IMR-90 (cell line): ENCODE results near the gene NMRAL1. TPM values are rescaled to one million over a fixed set of nuclear protein-coding genes. Genes with fewer than 3 reads are reported as not detected.

ENCODE experiments used
- ATAC-seq: fragments of 200-7000 bp; cut with Tn5 transposase; 2 replicates; pipeline ENCODE4 v1.9.1; 2020; ENCODE audit warnings: low read depth, mild to moderate bottlenecking, moderate library complexity
- BruUV-seq: library from RNA; stranded (reverse); fragments of 400-500 nt; replicated peaks from 2 replicates; lab custom pipeline; 2021; lab: Mats Ljungman, UMichigan
- CTCF ChIA-PET: fragments of 300-600 bp; formaldehyde crosslinking; extraction: SDS; loops from one replicate; lab custom pipeline; 2021; ENCODE audit warnings: antibody characterized with exemption; lab: Yijun Ruan, JAX
- POLR2A ChIA-PET: fragments of 300-600 bp; sonication (Branson Sonifier 250); formaldehyde crosslinking; loops from one replicate; lab custom pipeline; 2022; ENCODE audit warnings: antibody characterized with exemption; ENCODE audit not compliant: unreplicated experiment; lab: Charles Lee
- DNase-seq: peaks from one replicate; pipeline ENCODE4 v3.0.0; 2013
- H2AFZ ChIP-seq: replicated peaks from 2 replicates; pipeline ENCODE3; 2013; ENCODE audit warnings: low read length, mild to moderate bottlenecking; ENCODE audit not compliant: poor library complexity
- H2AK5ac ChIP-seq: 2 replicates; pipeline ENCODE4 v1.6.1; 2013; ENCODE audit warnings: low read depth, low read length, inconsistent platforms
- H2AK9ac ChIP-seq: replicated peaks from 2 replicates; pipeline ENCODE3; 2013; ENCODE audit warnings: mild to moderate bottlenecking, low read depth, low read length, moderate library complexity; ENCODE audit not compliant: poor library complexity
- H2BK120ac ChIP-seq: 2 replicates; pipeline ENCODE4 v1.6.1; 2013; ENCODE audit warnings: low read depth, low read length, inconsistent platforms
- H2BK15ac ChIP-seq: 3 replicates; pipeline ENCODE4 v1.6.1; 2013; ENCODE audit warnings: low read depth, low read length, inconsistent platforms
- H2BK20ac ChIP-seq: 2 replicates; pipeline ENCODE4 v1.6.1; 2013; ENCODE audit warnings: low read depth, mild to moderate bottlenecking, inconsistent platforms, low read length, moderate library complexity
- H2BK5ac ChIP-seq: 2 replicates; pipeline ENCODE4 v1.6.1; 2013; ENCODE audit warnings: mild to moderate bottlenecking, low read depth, low read length, inconsistent platforms; ENCODE audit not compliant: poor library complexity, severe bottlenecking
- H3K14ac ChIP-seq: replicated peaks from 2 replicates; pipeline ENCODE4 v1.6.1; 2013; ENCODE audit warnings: low read depth, low read length, inconsistent platforms
- H3K18ac ChIP-seq: 2 replicates; pipeline ENCODE4 v1.6.1; 2013; ENCODE audit warnings: low read depth, low read length, control low read depth
- H3K23ac ChIP-seq: 2 replicates; pipeline ENCODE4 v1.6.1; 2013; ENCODE audit warnings: low read depth, low read length, inconsistent platforms
- H3K27ac ChIP-seq: 2 replicates; pipeline ENCODE4 v1.5.1; 2013; ENCODE audit warnings: mild to moderate bottlenecking, control low read depth, low read length; ENCODE audit not compliant: insufficient read depth
- H3K27me3 ChIP-seq: 2 replicates; pipeline ENCODE4 v1.6.1; 2013; ENCODE audit warnings: low read length; ENCODE audit not compliant: control insufficient read depth, insufficient read depth
- H3K36me3 ChIP-seq: 2 replicates; pipeline ENCODE4 v1.6.1; 2013; ENCODE audit warnings: low read length, mixed read lengths; ENCODE audit not compliant: control insufficient read depth, insufficient read depth
- H3K4ac ChIP-seq: 2 replicates; pipeline ENCODE4 v1.6.1; 2013; ENCODE audit warnings: low read depth, low read length, inconsistent platforms
- H3K4me1 ChIP-seq: 2 replicates; pipeline ENCODE4 v1.6.1; 2013; ENCODE audit warnings: low read length, mixed read lengths; ENCODE audit not compliant: control insufficient read depth, insufficient read depth
- H3K4me2 ChIP-seq: 2 replicates; pipeline ENCODE4 v1.6.1; 2013; ENCODE audit warnings: low read depth, mild to moderate bottlenecking, control low read depth, low read length, moderate library complexity
- H3K4me3 ChIP-seq: 2 replicates; pipeline ENCODE4 v1.5.1; 2013; ENCODE audit warnings: low read depth, mild to moderate bottlenecking, control low read depth, low read length, moderate library complexity; ENCODE audit not compliant: insufficient read depth
- H3K56ac ChIP-seq: 2 replicates; pipeline ENCODE4 v1.6.1; 2013; ENCODE audit warnings: low read length, inconsistent platforms; ENCODE audit not compliant: insufficient read depth; ENCODE audit errors: extremely low read depth
- H3K79me1 ChIP-seq, 2 experiments: 2 replicates each; pipeline ENCODE4 v1.6.1; 2013; ENCODE audit warnings: low read length in 2 of 2, inconsistent platforms in 1 of 2, low read depth in 1 of 2
- H3K9ac ChIP-seq: 2 replicates; pipeline ENCODE4 v1.6.1; 2013; ENCODE audit warnings: low read depth, low read length, control low read depth
- H3K9me1 ChIP-seq: 2 replicates; pipeline ENCODE4 v1.6.1; 2013; ENCODE audit warnings: low read length, inconsistent platforms; ENCODE audit not compliant: insufficient read depth
- H3K9me3 ChIP-seq: 2 replicates; pipeline ENCODE4 v1.6.1; 2013; ENCODE audit warnings: low read length; ENCODE audit not compliant: control insufficient read depth, insufficient read depth
- H4K20me1 ChIP-seq: 2 replicates; pipeline ENCODE4 v1.6.1; 2013; ENCODE audit warnings: low read length, inconsistent platforms; ENCODE audit not compliant: insufficient read depth
- H4K5ac ChIP-seq: 2 replicates; pipeline ENCODE4 v1.6.1; 2013; ENCODE audit warnings: mild to moderate bottlenecking, low read depth, low read length, control low read depth
- H4K8ac ChIP-seq, 2 experiments: 2 replicates each; pipeline ENCODE4 v1.6.1; 2013; ENCODE audit warnings: low read depth in 2 of 2, low read length in 2 of 2, control low read depth in 1 of 2, inconsistent platforms in 1 of 2
- H4K91ac ChIP-seq: 2 replicates; pipeline ENCODE4 v1.6.1; 2013; ENCODE audit warnings: low read depth, low read length, inconsistent platforms; ENCODE audit not compliant: insufficient read depth
- CHD1 ChIP-seq: IDR thresholded peaks from 2 replicates; pipeline ENCODE4 v1.6.1; 2012; ENCODE audit warnings: low read depth, low read length, improper control_type of control experiment
- POLR2A ChIP-seq: IDR thresholded peaks from 2 replicates; pipeline ENCODE4 v1.6.1; 2012; ENCODE audit warnings: mild to moderate bottlenecking, low read depth, low read length
- RCOR1 ChIP-seq: IDR thresholded peaks from 2 replicates; pipeline ENCODE4 v1.6.1; 2012; ENCODE audit warnings: mild to moderate bottlenecking, low read length, improper control_type of control experiment; ENCODE audit not compliant: insufficient replicate concordance
- RFX5 ChIP-seq: IDR thresholded peaks from 2 replicates; pipeline ENCODE4 v1.8.0; 2012; ENCODE audit warnings: low read depth, mild to moderate bottlenecking, low read length, moderate library complexity
- WGBS, 2 experiments: methylation state at CpG; one replicate each; pipeline versions ENCODE4 v1.1.5 to v1.1.7; 2013; ENCODE audit warnings: missing lambda C conversion rate in 2 of 2; ENCODE audit not compliant: insufficient read length in 1 of 2; ENCODE audit errors: extremely low coverage in 2 of 2; 5-methylcytosine and 5-hydroxymethylcytosine counted together
- dilution Hi-C: fragments of 300-500 bp; cut with HindIII; formaldehyde crosslinking; loops from one replicate; pipeline ENCODE4 v1.14.3; 2018; ENCODE audit warnings: low sequenced_read_pairs; ENCODE audit not compliant: unreplicated experiment
- in situ Hi-C: fragments of 300-500 bp; cut with MboI; formaldehyde crosslinking; loops from 3 replicates; pipeline ENCODE4 v1.14.3; 2019; ENCODE audit warnings: low sequenced_read_pairs, inconsistent platforms, mixed read lengths
- intact Hi-C: fragments of 100-400 bp; cut with micrococcal nuclease; formaldehyde crosslinking; loops from 2 replicates; pipeline ENCODE4 v1.10.0; 2022
- polyA plus RNA-seq, 3 experiments: library from polyadenylated mRNA; depleted of rRNA; stranded (reverse); fragments of >200 nt; gene quantifications; 2 replicates each; pipeline ENCODE4 v1.2.3, GENCODE V29; 2012; ENCODE audit warnings: low replicate concordance in 1 of 3
- total RNA-seq: library from RNA; depleted of rRNA; stranded (reverse); fragments of >200 nt; gene quantifications from 2 replicates; pipeline ENCODE4 v1.2.3, GENCODE V29; 2012
- TF ChIP-seq, protein P1 (sequence below): conservative IDR thresholded peaks from 2 replicates; pipeline ENCODE4 v1.5.1; 2012; ENCODE audit warnings: mild to moderate bottlenecking, low read depth, low read length, improper control_type of control experiment

NMRAL1 gene
- total and polyA plus RNA-seq, 2 of the 4 experiments (the other 2 are of a cell fraction) = 48.6 to 67.6 TPM

DNA sequence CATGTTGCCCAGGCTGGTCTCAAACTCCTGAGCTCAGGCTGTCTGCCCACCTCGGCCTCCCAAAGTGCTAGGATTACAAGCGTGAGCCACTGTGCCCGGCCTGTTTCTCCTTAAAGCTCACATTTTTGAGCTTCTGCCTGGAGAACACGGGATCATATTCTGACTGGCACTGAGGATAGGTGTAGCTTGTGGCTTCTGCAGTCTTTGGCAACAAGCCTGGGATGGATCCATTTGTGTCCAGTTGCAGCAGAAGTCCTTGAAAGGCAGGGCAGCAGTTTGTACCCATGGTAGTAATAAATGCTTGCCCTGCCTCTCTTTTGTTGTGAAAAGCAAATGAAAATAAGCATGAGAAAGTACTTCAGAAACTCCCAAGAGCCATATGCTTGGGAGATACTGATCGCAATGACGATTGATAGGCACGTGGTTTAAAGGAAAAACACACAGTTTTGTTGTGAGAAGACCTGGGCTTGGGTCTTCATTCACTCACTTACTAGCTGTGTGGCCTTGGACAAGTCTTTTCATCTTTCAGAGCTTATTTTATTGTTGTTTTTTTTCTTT is 54.9 kb downstream of the NMRAL1 start:
- Histone ChIP-seq H3K4ac (no peak overlapping the region), H4K8ac (no peak overlapping the region), H3K4me2 (no peak overlapping the region), H3K4me1 (peaks cover 4% of the 10 kb centered on the region; the same call in 1 of the 2 replicates), H4K20me1 (peaks cover 11% of the 10 kb centered on the region), H4K91ac (no peak overlapping the region), H3K23ac (no peak overlapping the region), H3K9ac (no peak overlapping the region), H2AFZ (no peak overlapping the region), H3K27me3 (no peaks in the 10 kb centered on the region), H3K4me3 (no peak overlapping the region), H3K79me1 (peaks cover 10 to 20% of the 10 kb centered on the region in 2 experiments), H2AK9ac (no peak overlapping the region), H3K56ac (no peak overlapping the region), H3K9me3 (no peaks in the 10 kb centered on the region), H3K27ac (no peak overlapping the region), H3K36me3 (no peaks in the 10 kb centered on the region), H2BK5ac (no peak overlapping the region), H3K14ac (no peak overlapping the region), H4K5ac (no peak overlapping the region), H2BK120ac (no peak overlapping the region), H2BK20ac (no peak overlapping the region), H3K9me1 (peaks cover 12% of the 10 kb centered on the region), H2BK15ac (no peak overlapping the region), H3K18ac (no peak overlapping the region), H2AK5ac (no peak overlapping the region)
- WGBS, 2 experiments = 66% methylated on average over 4 of the region's 7 CpGs; no CpG with 5 or more reads in 1 of the 2 experiments
- ChIA-PET CTCF (interaction anchor here (1.0 kb wide), 1 partner anchor 17 kb away, joined by 4 read pairs; no protein-coding TSS in a partner anchor), POLR2A (no interaction called here)
- DNase-seq = no peak
- BruUV-seq = no TSS peak
- no peak for ATAC-seq
- no peak for TF ChIP-seq RCOR1
- TF ChIP-seq POLR2A = no peak
- TF ChIP-seq, protein P1, sequence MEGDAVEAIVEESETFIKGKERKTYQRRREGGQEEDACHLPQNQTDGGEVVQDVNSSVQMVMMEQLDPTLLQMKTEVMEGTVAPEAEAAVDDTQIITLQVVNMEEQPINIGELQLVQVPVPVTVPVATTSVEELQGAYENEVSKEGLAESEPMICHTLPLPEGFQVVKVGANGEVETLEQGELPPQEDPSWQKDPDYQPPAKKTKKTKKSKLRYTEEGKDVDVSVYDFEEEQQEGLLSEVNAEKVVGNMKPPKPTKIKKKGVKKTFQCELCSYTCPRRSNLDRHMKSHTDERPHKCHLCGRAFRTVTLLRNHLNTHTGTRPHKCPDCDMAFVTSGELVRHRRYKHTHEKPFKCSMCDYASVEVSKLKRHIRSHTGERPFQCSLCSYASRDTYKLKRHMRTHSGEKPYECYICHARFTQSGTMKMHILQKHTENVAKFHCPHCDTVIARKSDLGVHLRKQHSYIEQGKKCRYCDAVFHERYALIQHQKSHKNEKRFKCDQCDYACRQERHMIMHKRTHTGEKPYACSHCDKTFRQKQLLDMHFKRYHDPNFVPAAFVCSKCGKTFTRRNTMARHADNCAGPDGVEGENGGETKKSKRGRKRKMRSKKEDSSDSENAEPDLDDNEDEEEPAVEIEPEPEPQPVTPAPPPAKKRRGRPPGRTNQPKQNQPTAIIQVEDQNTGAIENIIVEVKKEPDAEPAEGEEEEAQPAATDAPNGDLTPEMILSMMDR = no peak
- TF ChIP-seq RFX5 = no peak
- no peak for TF ChIP-seq CHD1
- dilution Hi-C loops (no loop called here), in situ Hi-C loops (no loop called here), intact Hi-C loops (loop anchor here (10.0 kb wide), 1 partner anchor 125 kb away; no protein-coding TSS in a partner anchor)
